A204.1 (cell line): ENCODE data around the gene CDH23.

Experiments
- FAIRE-seq: peaks from 2 replicates; lab custom pipeline; 2012; peaks lifted over from hg19 to GRCh38; lab: Jason Lieb, UNC

The CDH23 gene

GRCh38 chr10:71712170-71712569 lies 315.4 kb downstream of the CDH23 start:
- FAIRE-seq = no peak

GRCh38 chr10:71712572-71713134 lies 315.9 kb downstream of the CDH23 start:
- no peak for FAIRE-seq

- no peak for FAIRE-seq
These were observed 316.7 kb downstream of the CDH23 start for GRCh38 chr10:71713135-71714030.

- FAIRE-seq = no peak
These were observed 317.3 kb downstream of the CDH23 start for GRCh38 chr10:71714031-71714410.

- no peak for FAIRE-seq
These were observed 317.9 kb downstream of the CDH23 start for GRCh38 chr10:71714592-71714991.

GRCh38 chr10:71715026-71715425 lies 318.3 kb downstream of the CDH23 start:
- no peak for FAIRE-seq

GRCh38 chr10:71715860-71716259 lies 319.1 kb downstream of the CDH23 start:
- FAIRE-seq = no peak

- FAIRE-seq = no peak
These were observed 319.7 kb downstream of the CDH23 start for GRCh38 chr10:71716426-71716825.

- FAIRE-seq = no peak
These were observed 320.3 kb downstream of the CDH23 start for GRCh38 chr10:71717056-71717455.

- FAIRE-seq = no peak
These were observed 320.8 kb downstream of the CDH23 start for GRCh38 chr10:71717551-71717951.

GRCh38 chr10:71718165-71718698 lies 321.5 kb downstream of the CDH23 start:
- no peak for FAIRE-seq

- no peak for FAIRE-seq
These were observed 322.3 kb downstream of the CDH23 start for GRCh38 chr10:71719042-71719441.

- no peak for FAIRE-seq
These were observed 322.9 kb downstream of the CDH23 start, which contains the start of gene C10orf105 for GRCh38 chr10:71719464-71720201. Gene C10orf105 (minus strand): TSS chr10:71719778. CDS start chr10:71716337, 3,441 bp downstream.

- FAIRE-seq = no peak
These were observed 323.6 kb downstream of the CDH23 start for GRCh38 chr10:71720288-71720687.

- FAIRE-seq = no peak
These were observed 324.6 kb downstream of the CDH23 start for GRCh38 chr10:71721313-71721712.

GRCh38 chr10:71722849-71723248 lies 326.1 kb downstream of the CDH23 start:
- no peak for FAIRE-seq

- no peak for FAIRE-seq
These were observed 326.6 kb downstream of the CDH23 start for GRCh38 chr10:71723311-71723710.

GRCh38 chr10:71724539-71724938 lies 327.8 kb downstream of the CDH23 start:
- no peak for FAIRE-seq

GRCh38 chr10:71725249-71725648 lies 328.5 kb downstream of the CDH23 start:
- FAIRE-seq = no peak

GRCh38 chr10:71725998-71726579 lies 329.4 kb downstream of the CDH23 start:
- no peak for FAIRE-seq

GRCh38 chr10:71726580-71727104 lies 329.9 kb downstream of the CDH23 start:
- no peak for FAIRE-seq

- FAIRE-seq = no peak
These were observed 330.5 kb downstream of the CDH23 start for GRCh38 chr10:71727105-71727737.
